Gastroesophageal sphincter (tissue), 3 donors: ENCODE measurements around the gene MAOB.

Experiments used
- CTCF ChIP-seq, 4 experiments: fragments of 200-600 bp in 2 of 4; fragments of 450-650 bp in 2 of 4; sonication (generic) in 1 of 4; IDR thresholded peaks; one replicate each; pipeline ENCODE4 v1.5.1; 2017 to 2019; ENCODE audit warnings: antibody characterized with exemption in 4 of 4, mild to moderate bottlenecking in 2 of 4, moderate library complexity in 2 of 4
- POLR2A ChIP-seq, 2 donors: fragments of 450-650 bp; IDR thresholded peaks; one replicate each; pipeline ENCODE4 v1.6.1; 2017; ENCODE audit warnings: antibody characterized with exemption in 2 of 2, mild to moderate bottlenecking in 2 of 2, moderate library complexity in 1 of 2

GRCh38 chrX:43878906-43879526 is 3.2 kb downstream of the MAOB start:
- TF ChIP-seq POLR2A (IDR thresholded peaks at IDR 0.05) (no peak), CTCF (IDR thresholded peaks at IDR 0.05) (no peak)
